ENCODE results near the gene CYP24A1. TPM values are rescaled to one million over a fixed set of nuclear protein-coding genes. Genes with fewer than 3 reads are reported as not detected.

The CYP24A1 gene
- total and polyA plus RNA-seq, 2 of the 13 experiments (the other 11 are each of a cell fraction or from before 2014, with no cell fraction given), result 9.4 to 32.7 TPM

DNA sequence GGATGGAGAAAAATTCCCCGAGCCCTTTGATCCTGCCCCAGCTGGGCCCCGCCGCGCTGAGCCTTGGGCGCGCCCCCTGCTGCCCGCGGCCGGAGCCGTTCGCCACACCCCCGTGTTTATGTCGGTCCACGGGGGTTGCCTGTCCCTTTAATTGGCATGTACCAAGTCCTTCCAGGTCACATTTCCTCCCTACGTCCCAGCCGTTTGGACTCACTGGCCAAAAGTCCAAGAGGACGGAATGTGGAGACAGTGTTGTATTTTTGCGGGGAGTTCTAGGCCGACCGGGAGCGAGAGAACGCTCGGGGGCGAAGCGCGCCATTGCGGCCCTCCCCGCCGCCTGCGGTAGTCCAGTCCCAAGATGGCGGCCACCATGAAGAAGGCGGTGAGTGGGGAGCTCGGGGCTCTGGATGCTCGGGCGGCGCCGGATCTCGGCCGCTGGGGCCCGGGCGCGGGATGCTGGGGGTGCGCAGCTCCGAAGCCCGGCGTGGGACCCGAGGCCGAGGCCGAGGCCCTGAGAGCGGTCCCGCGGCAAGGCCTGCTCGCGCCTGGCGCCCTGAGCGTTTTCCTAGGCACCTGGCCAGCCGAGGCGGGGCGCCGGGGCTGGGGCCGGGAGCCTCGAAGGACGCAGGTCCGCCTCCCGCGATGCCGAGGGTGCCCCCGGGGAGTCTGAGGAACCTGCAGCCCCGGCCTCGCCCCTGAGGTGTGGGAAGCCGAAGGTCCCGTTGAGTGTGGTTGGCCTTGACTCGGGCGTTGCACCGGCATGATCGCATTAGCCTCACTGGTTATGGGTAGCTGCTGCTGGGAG is 34.2 kb upstream of the CYP24A1 start, which contains the start of gene PFDN4 (continued):
- TF ChIP-seq PBX2 (CRISPR knock-in tag; IDR thresholded peaks at IDR 0.05), result no peak
- no peak for TF ChIP-seq ZMAT5 (CRISPR knock-in tag; IDR thresholded peaks at IDR 0.05; ENCODE audit: borderline replicate concordance, low read depth)
- TF ChIP-seq ZNF101 (CRISPR knock-in tag; IDR thresholded peaks at IDR 0.05; ENCODE audit: borderline replicate concordance, low read depth), result no peak
- TF ChIP-seq MAZ (IDR thresholded peaks at IDR 0.05; ENCODE audit: borderline replicate concordance, low read depth, low read length), result peak; percentile 93
- TF ChIP-seq MAZ (CRISPR knock-in tag; IDR thresholded peaks at IDR 0.05; ENCODE audit: low read depth), result peak; percentile 98
- TF ChIP-seq SAFB2 (CRISPR knock-in tag; IDR thresholded peaks at IDR 0.05; ENCODE audit: borderline replicate concordance, low read depth), result peak; percentile 97
- peak; percentile 90 for TF ChIP-seq PBX3 (CRISPR knock-in tag; IDR thresholded peaks at IDR 0.05; ENCODE audit: borderline replicate concordance)
- TF ChIP-seq ZNF629 (CRISPR knock-in tag; conservative IDR thresholded peaks at IDR 0.05), result peak; percentile 11; the same call in 1 of the 2 replicates
- 0 out of 2 replicates have a peak, but pooled peaks have one; percentile 76 for TF ChIP-seq KLF11 (CRISPR knock-in tag; IDR thresholded peaks at IDR 0.05)
- no peak for TF ChIP-seq ZBTB1 (CRISPR knock-in tag; IDR thresholded peaks at IDR 0.05; ENCODE audit: borderline replicate concordance)
- no peak; the same call in 1 of the 2 replicates for TF ChIP-seq ATF3 (CRISPR knock-in tag; IDR thresholded peaks at IDR 0.05)
- TF ChIP-seq, protein P1, sequence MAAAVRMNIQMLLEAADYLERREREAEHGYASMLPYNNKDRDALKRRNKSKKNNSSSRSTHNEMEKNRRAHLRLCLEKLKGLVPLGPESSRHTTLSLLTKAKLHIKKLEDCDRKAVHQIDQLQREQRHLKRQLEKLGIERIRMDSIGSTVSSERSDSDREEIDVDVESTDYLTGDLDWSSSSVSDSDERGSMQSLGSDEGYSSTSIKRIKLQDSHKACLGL (CRISPR knock-in tag; IDR thresholded peaks at IDR 0.05), result peak; percentile 60
- no peak for TF ChIP-seq ZBTB3 (CRISPR knock-in tag; IDR thresholded peaks at IDR 0.05; ENCODE audit: borderline replicate concordance, low read depth)
- TF ChIP-seq, protein P2, sequence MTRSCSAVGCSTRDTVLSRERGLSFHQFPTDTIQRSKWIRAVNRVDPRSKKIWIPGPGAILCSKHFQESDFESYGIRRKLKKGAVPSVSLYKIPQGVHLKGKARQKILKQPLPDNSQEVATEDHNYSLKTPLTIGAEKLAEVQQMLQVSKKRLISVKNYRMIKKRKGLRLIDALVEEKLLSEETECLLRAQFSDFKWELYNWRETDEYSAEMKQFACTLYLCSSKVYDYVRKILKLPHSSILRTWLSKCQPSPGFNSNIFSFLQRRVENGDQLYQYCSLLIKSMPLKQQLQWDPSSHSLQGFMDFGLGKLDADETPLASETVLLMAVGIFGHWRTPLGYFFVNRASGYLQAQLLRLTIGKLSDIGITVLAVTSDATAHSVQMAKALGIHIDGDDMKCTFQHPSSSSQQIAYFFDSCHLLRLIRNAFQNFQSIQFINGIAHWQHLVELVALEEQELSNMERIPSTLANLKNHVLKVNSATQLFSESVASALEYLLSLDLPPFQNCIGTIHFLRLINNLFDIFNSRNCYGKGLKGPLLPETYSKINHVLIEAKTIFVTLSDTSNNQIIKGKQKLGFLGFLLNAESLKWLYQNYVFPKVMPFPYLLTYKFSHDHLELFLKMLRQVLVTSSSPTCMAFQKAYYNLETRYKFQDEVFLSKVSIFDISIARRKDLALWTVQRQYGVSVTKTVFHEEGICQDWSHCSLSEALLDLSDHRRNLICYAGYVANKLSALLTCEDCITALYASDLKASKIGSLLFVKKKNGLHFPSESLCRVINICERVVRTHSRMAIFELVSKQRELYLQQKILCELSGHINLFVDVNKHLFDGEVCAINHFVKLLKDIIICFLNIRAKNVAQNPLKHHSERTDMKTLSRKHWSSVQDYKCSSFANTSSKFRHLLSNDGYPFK (CRISPR knock-in tag; IDR thresholded peaks at IDR 0.05; ENCODE audit: borderline replicate concordance), result peak; percentile 80; the same call in 1 of the 2 replicates
- TF ChIP-seq MEIS1 (CRISPR knock-in tag; IDR thresholded peaks at IDR 0.05; ENCODE audit: borderline replicate concordance), result no peak
- no peak for TF ChIP-seq KAT2B (IDR thresholded peaks at IDR 0.05; ENCODE audit: borderline replicate concordance, low read depth, low read length)
- no peak for TF ChIP-seq PHB2 (IDR thresholded peaks at IDR 0.05; ENCODE audit: partially characterized antibody)
- peak; percentile 78 for TF ChIP-seq HOXA5 (CRISPR knock-in tag; IDR thresholded peaks at IDR 0.05)
- TF ChIP-seq ZNF20 (CRISPR knock-in tag; IDR thresholded peaks at IDR 0.05), result no peak
- TF ChIP-seq ZBTB43 (CRISPR knock-in tag; conservative IDR thresholded peaks at IDR 0.05), result peak; percentile 60
- peak; percentile 97 for TF ChIP-seq ZNF446 (CRISPR knock-in tag; IDR thresholded peaks at IDR 0.05)
